Activated T-cell treated with anti-CD3 and anti-CD28 coated beads, Interleukin-2, amount 50 U/mL, for 24 hours (primary cell): ENCODE results near the gene CCNY.

Experiments used
- DNase-seq: peaks from one replicate; pipeline ENCODE4 v3.0.0-alpha.2; 2020
- H3K27ac Mint-ChIP-seq: 2 replicates; pipeline ENCODE4 v1.8.0; 2020; ENCODE audit warnings: mild to moderate bottlenecking, mixed read lengths
- H3K27me3 Mint-ChIP-seq: 2 replicates; pipeline ENCODE4 v1.8.0; 2020; ENCODE audit warnings: mixed read lengths
- H3K36me3 Mint-ChIP-seq: 2 replicates; pipeline ENCODE4 v1.8.0; 2020; ENCODE audit warnings: low read depth, mixed read lengths
- H3K4me1 Mint-ChIP-seq: 2 replicates; pipeline ENCODE4 v1.8.0; 2020; ENCODE audit warnings: low read depth, mixed read lengths
- H3K4me3 Mint-ChIP-seq: 2 replicates; pipeline ENCODE4 v1.8.0; 2020; ENCODE audit warnings: mild to moderate bottlenecking, moderate library complexity, mixed read lengths
- H3K9me3 Mint-ChIP-seq: 2 replicates; pipeline ENCODE4 v1.8.0; 2020; ENCODE audit warnings: mixed read lengths

CCNY gene

GRCh38 chr10:35324196-35324595 is 12.1 kb upstream of the CCNY start:
- Mint-ChIP-seq H3K27ac (no peak overlapping the region), H3K9me3 (peaks cover 2% of the 10 kb centered on the region), H3K36me3 (peaks cover 48% of the 10 kb centered on the region), H3K4me3 (no peak overlapping the region), H3K4me1 (peaks cover 29% of the 10 kb centered on the region), H3K27me3 (no peaks in the 10 kb centered on the region)
- DNase-seq: no peak

- no peak for DNase-seq
- H3K4me1 Mint-ChIP-seq: peaks cover 46% of the 10 kb centered on the region
- peaks cover 37% of the 10 kb centered on the region for H3K36me3 Mint-ChIP-seq
- peaks cover 2% of the 10 kb centered on the region for H3K9me3 Mint-ChIP-seq
- no peak overlapping the region for H3K4me3 Mint-ChIP-seq
- no peaks in the 10 kb centered on the region for H3K27me3 Mint-ChIP-seq
- H3K27ac Mint-ChIP-seq: no peak overlapping the region
Measured at GRCh38 chr10:35326466-35327235, 9.7 kb upstream of the CCNY start.

- no peak overlapping the region for H3K4me3 Mint-ChIP-seq
- no peaks in the 10 kb centered on the region for H3K27me3 Mint-ChIP-seq
- no peak for DNase-seq
- H3K27ac Mint-ChIP-seq: no peak overlapping the region
- peaks cover 33% of the 10 kb centered on the region for H3K36me3 Mint-ChIP-seq
- peaks cover 55% of the 10 kb centered on the region for H3K4me1 Mint-ChIP-seq
- no peaks in the 10 kb centered on the region for H3K9me3 Mint-ChIP-seq
Measured at GRCh38 chr10:35327790-35328403, 8.4 kb upstream of the CCNY start.

GRCh38 chr10:35328404-35329037 is 7.8 kb upstream of the CCNY start:
- H3K27me3 Mint-ChIP-seq: no peaks in the 10 kb centered on the region
- no peak for DNase-seq
- H3K27ac Mint-ChIP-seq: peak overlapping the region; percentile 75
- no peaks in the 10 kb centered on the region for H3K9me3 Mint-ChIP-seq
- no peak overlapping the region for H3K4me3 Mint-ChIP-seq
- peaks cover 60% of the 10 kb centered on the region for H3K4me1 Mint-ChIP-seq
- peaks cover 33% of the 10 kb centered on the region for H3K36me3 Mint-ChIP-seq

GRCh38 chr10:35329520-35329919 is 6.8 kb upstream of the CCNY start:
- Mint-ChIP-seq H3K4me3 (no peak overlapping the region), H3K36me3 (peaks cover 32% of the 10 kb centered on the region), H3K27me3 (no peaks in the 10 kb centered on the region), H3K27ac (peak overlapping the region; percentile 32), H3K4me1 (peaks cover 63% of the 10 kb centered on the region), H3K9me3 (no peaks in the 10 kb centered on the region)
- no peak for DNase-seq

GRCh38 chr10:35331894-35332640 is 4.2 kb upstream of the CCNY start:
- Mint-ChIP-seq H3K36me3 (peaks cover 35% of the 10 kb centered on the region), H3K4me1 (peaks cover 71% of the 10 kb centered on the region), H3K27ac (peak overlapping the region; percentile 80), H3K9me3 (no peaks in the 10 kb centered on the region), H3K27me3 (no peaks in the 10 kb centered on the region), H3K4me3 (no peak overlapping the region)
- DNase-seq: no peak

- Mint-ChIP-seq H3K27ac (peak overlapping the region; percentile 67), H3K36me3 (peaks cover 41% of the 10 kb centered on the region), H3K27me3 (no peaks in the 10 kb centered on the region), H3K4me3 (peak overlapping the region; percentile 61), H3K9me3 (no peaks in the 10 kb centered on the region), H3K4me1 (peaks cover 70% of the 10 kb centered on the region)
- DNase-seq: no peak
Measured at GRCh38 chr10:35334297-35334696, 2.0 kb upstream of the CCNY start.

- H3K27me3 Mint-ChIP-seq: no peaks in the 10 kb centered on the region
- peaks cover 39% of the 10 kb centered on the region for H3K36me3 Mint-ChIP-seq
- no peak for DNase-seq
- H3K27ac Mint-ChIP-seq: peak overlapping the region; percentile 91
- peak overlapping the region; percentile 90 for H3K4me3 Mint-ChIP-seq
- H3K4me1 Mint-ChIP-seq: peaks cover 69% of the 10 kb centered on the region
- peaks cover 2% of the 10 kb centered on the region for H3K9me3 Mint-ChIP-seq
Measured at GRCh38 chr10:35335133-35336083, 901 bp upstream of the CCNY start.

GRCh38 chr10:35336921-35337823 is 863 bp downstream of the CCNY start:
- Mint-ChIP-seq H3K27ac (peak overlapping the region; percentile 89), H3K4me1 (peaks cover 73% of the 10 kb centered on the region), H3K4me3 (peak overlapping the region; percentile 85), H3K27me3 (no peaks in the 10 kb centered on the region), H3K36me3 (peaks cover 30% of the 10 kb centered on the region), H3K9me3 (peaks cover 2% of the 10 kb centered on the region)
- peak; percentile 70 for DNase-seq

GRCh38 chr10:35339942-35340341 is 3.6 kb downstream of the CCNY start:
- Mint-ChIP-seq H3K36me3 (peaks cover 23% of the 10 kb centered on the region), H3K9me3 (peaks cover 2% of the 10 kb centered on the region), H3K4me3 (peak overlapping the region; percentile 43), H3K27ac (peak overlapping the region; percentile 89), H3K4me1 (peaks cover 72% of the 10 kb centered on the region), H3K27me3 (no peaks in the 10 kb centered on the region)
- no peak for DNase-seq

GRCh38 chr10:35340975-35341374 is 4.7 kb downstream of the CCNY start:
- no peak for DNase-seq
- H3K9me3 Mint-ChIP-seq: peaks cover 2% of the 10 kb centered on the region
- H3K4me1 Mint-ChIP-seq: peaks cover 73% of the 10 kb centered on the region
- H3K27me3 Mint-ChIP-seq: no peaks in the 10 kb centered on the region
- H3K4me3 Mint-ChIP-seq: peak overlapping the region; percentile 43
- peak overlapping the region; percentile 89 for H3K27ac Mint-ChIP-seq
- H3K36me3 Mint-ChIP-seq: peaks cover 13% of the 10 kb centered on the region

- H3K9me3 Mint-ChIP-seq: peaks cover 2% of the 10 kb centered on the region
- H3K27me3 Mint-ChIP-seq: no peaks in the 10 kb centered on the region
- H3K4me1 Mint-ChIP-seq: peaks cover 77% of the 10 kb centered on the region
- H3K4me3 Mint-ChIP-seq: peak overlapping the region; percentile 43
- peaks cover 13% of the 10 kb centered on the region for H3K36me3 Mint-ChIP-seq
- DNase-seq: no peak
- H3K27ac Mint-ChIP-seq: peak overlapping the region; percentile 89
Measured at GRCh38 chr10:35341521-35341920, 5.2 kb downstream of the CCNY start.
